Upper lobe of right lung (tissue), 1 donor: ENCODE data around the gene C2CD2L. TPM values are rescaled to one million over a fixed set of nuclear protein-coding genes. Genes with fewer than 3 reads are reported as not detected.

Experiments
- ATAC-seq: fragments of 200-7000 bp; cut with Tn5 transposase; one replicate; pipeline ENCODE4 v1.9.1; 2020; ENCODE audit warnings: mild to moderate bottlenecking, moderate library complexity
- DNase-seq: peaks from one replicate; pipeline ENCODE4 v3.0.0-alpha.2; 2020
- H3K27ac ChIP-seq: fragments of 200-600 bp; one replicate; pipeline ENCODE4 v1.8.0; 2022
- H3K27me3 ChIP-seq: fragments of 200-600 bp; one replicate; pipeline ENCODE4 v1.8.0; 2022; ENCODE audit warnings: mild to moderate bottlenecking
- H3K36me3 ChIP-seq: fragments of 200-600 bp; one replicate; pipeline ENCODE4 v1.8.0; 2022
- H3K4me1 ChIP-seq: fragments of 200-600 bp; one replicate; pipeline ENCODE4 v1.8.0; 2022
- H3K4me3 ChIP-seq: fragments of 200-600 bp; one replicate; pipeline ENCODE4 v1.8.0; 2022; ENCODE audit warnings: mild to moderate bottlenecking
- H3K9me3 ChIP-seq: fragments of 200-600 bp; one replicate; pipeline ENCODE4 v1.8.0; 2022
- CTCF ChIP-seq: fragments of 200-600 bp; IDR thresholded peaks from one replicate; pipeline ENCODE4 v1.8.0; 2022; ENCODE audit warnings: antibody characterized with exemption
- intact Hi-C: fragments of 100-400 bp; cut with DNase I; formaldehyde crosslinking; loops from one replicate; pipeline ENCODE4 v1.11.0; 2022
- total RNA-seq: library from RNA; stranded (reverse); fragmentation: NEBNext Ultra II Directional; extraction: Animal tissue kit (Norgen Biotek cat#: 25700); gene quantifications from one replicate; pipeline ENCODE4 v1.2.1, GENCODE V29; 2021
- donor health status: DM: no; HTN: yes; CAD: no; lungs with severe emphysema.

Gene C2CD2L
- total RNA-seq, 1 donor from 2014 or later = 20.3 TPM

GRCh38 chr11:119091966-119092879 lies 14.9 kb upstream of the C2CD2L start:
- no peak for DNase-seq
- Histone ChIP-seq H3K27ac (no peak overlapping the region), H3K9me3 (no peaks in the 10 kb centered on the region), H3K4me3 (no peak overlapping the region), H3K36me3 (peaks cover 13% of the 10 kb centered on the region), H3K27me3 (no peaks in the 10 kb centered on the region), H3K4me1 (peaks cover 16% of the 10 kb centered on the region)
- no peak for ATAC-seq
- intact Hi-C loops = no loop called here
- no peak for TF ChIP-seq CTCF

- no peaks in the 10 kb centered on the region for H3K9me3 ChIP-seq
- H3K27me3 ChIP-seq = no peaks in the 10 kb centered on the region
- peak overlapping the region; percentile 77 for H3K4me3 ChIP-seq
- peaks cover 16% of the 10 kb centered on the region for H3K4me1 ChIP-seq
- ATAC-seq (no peak), DNase-seq (no peak)
- no peak for TF ChIP-seq CTCF
- H3K27ac ChIP-seq = peak overlapping the region; percentile 90
- H3K36me3 ChIP-seq = peaks cover 22% of the 10 kb centered on the region
- intact Hi-C loops = no loop called here
These were observed 14.0 kb upstream of the C2CD2L start for GRCh38 chr11:119092880-119093842.

- DNase-seq (peak; percentile 77), ATAC-seq (peak; percentile 44)
- Histone ChIP-seq H3K27ac (peak overlapping the region; percentile 90), H3K4me3 (peak overlapping the region; percentile 77), H3K4me1 (peaks cover 16% of the 10 kb centered on the region), H3K9me3 (no peaks in the 10 kb centered on the region), H3K27me3 (no peaks in the 10 kb centered on the region), H3K36me3 (peaks cover 25% of the 10 kb centered on the region)
- peak; percentile 9 for TF ChIP-seq CTCF
- intact Hi-C loops = no loop called here
These were observed 13.0 kb upstream of the C2CD2L start for GRCh38 chr11:119093942-119094815.

DNA sequence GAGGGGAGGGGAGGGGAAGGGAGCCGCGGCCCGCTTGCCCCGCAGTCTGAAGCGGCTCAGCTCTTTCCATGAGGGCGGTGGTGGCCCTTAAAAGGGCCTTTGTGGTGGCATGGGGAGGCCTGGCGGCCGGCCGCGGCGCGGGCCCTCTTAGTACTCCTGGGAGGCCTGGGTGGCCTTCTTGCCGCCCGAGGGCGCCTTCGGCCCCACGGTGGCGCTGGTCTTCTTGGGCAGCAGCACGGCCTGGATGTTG lies 12.4 kb upstream of the C2CD2L start:
- intact Hi-C loops = no loop called here
- Histone ChIP-seq H3K9me3 (no peaks in the 10 kb centered on the region), H3K27me3 (no peaks in the 10 kb centered on the region), H3K4me1 (peaks cover 16% of the 10 kb centered on the region), H3K4me3 (peak overlapping the region; percentile 77), H3K27ac (peak overlapping the region; percentile 90), H3K36me3 (peaks cover 25% of the 10 kb centered on the region)
- peak; percentile 69 for TF ChIP-seq CTCF
- ATAC-seq (peak; percentile 89), DNase-seq (peak; percentile 94)
